Measurements from ENCODE around the gene SLC9A3. TPM values are rescaled to one million over a fixed set of nuclear protein-coding genes. Genes with fewer than 3 reads are reported as not detected.

The SLC9A3 gene
- total RNA-seq, 1 experiment from 2014 or later, result 1.9 TPM

DNA sequence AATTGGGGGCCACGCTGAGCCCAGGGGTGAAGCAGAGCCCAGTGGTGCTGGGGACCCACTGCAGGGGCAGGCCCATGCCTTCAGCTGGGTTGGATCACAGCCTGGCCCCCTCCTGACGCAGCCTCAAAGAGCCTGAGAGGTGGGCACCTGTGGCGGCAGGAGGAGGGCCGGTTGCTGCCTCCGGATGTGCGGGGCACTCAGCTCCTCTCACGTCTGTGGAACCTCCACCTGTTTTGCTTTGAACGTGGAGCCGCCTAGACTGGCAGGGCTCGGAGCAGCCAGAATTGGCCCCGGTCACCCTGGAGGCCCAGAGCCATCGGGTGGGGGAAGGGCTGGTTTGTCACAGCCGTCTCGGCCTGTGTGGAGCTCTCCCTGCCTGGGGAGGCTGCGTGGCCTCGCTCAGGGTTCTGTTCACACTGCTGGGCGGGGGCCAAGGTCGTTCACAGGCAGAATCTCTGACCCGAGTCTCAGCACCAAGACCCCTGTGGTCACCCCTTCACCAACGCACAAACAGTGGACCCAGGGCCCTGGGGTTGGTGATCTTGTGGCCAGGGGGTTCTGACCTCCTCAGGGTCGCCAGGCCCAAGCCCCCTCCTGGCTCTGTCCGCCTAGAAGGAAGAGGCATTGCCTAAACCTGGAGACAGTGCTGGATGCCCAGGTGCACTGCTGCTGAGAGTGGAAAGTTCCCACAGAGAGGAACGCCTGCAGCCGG lies 9.2 kb upstream of the SLC9A3 start:
- intact Hi-C loops (cut with micrococcal nuclease; ENCODE audit: unreplicated experiment), result no loop called here
- Histone ChIP-seq H3K4me3 (ENCODE audit: low read depth, low read length, poor library complexity, severe bottlenecking) (no peak overlapping the region), H3K9me3 (ENCODE audit: low read depth, low read length, poor library complexity, severe bottlenecking) (no peaks in the 10 kb centered on the region), H3K4me1 (ENCODE audit: insufficient read depth, low read length, poor library complexity, severe bottlenecking) (no peaks in the 10 kb centered on the region), H3K27me3 (replicated peaks; ENCODE audit: insufficient read depth, low read depth, low read length, poor library complexity) (peaks cover 50% of the 10 kb centered on the region), H3K27ac (ENCODE audit: low read depth, low read length, poor library complexity, severe bottlenecking) (no peak overlapping the region), H3K36me3 (ENCODE audit: insufficient read depth, low read length, poor library complexity, severe bottlenecking) (no peaks in the 10 kb centered on the region)
- DNase-seq (ENCODE audit: low spot score), result no peak
- POLR2A ChIA-PET (ENCODE audit: low non-redundant PET), result no interaction called here
- CTCF ChIA-PET, result no interaction called here
- no TSS peak for BruUV-seq (replicated peaks)
- TF ChIP-seq EZH2 (IDR thresholded peaks at IDR 0.05; ENCODE audit: borderline replicate concordance, low read depth, low read length, poor library complexity, severe bottlenecking), result no peak
- TF ChIP-seq, protein P1, sequence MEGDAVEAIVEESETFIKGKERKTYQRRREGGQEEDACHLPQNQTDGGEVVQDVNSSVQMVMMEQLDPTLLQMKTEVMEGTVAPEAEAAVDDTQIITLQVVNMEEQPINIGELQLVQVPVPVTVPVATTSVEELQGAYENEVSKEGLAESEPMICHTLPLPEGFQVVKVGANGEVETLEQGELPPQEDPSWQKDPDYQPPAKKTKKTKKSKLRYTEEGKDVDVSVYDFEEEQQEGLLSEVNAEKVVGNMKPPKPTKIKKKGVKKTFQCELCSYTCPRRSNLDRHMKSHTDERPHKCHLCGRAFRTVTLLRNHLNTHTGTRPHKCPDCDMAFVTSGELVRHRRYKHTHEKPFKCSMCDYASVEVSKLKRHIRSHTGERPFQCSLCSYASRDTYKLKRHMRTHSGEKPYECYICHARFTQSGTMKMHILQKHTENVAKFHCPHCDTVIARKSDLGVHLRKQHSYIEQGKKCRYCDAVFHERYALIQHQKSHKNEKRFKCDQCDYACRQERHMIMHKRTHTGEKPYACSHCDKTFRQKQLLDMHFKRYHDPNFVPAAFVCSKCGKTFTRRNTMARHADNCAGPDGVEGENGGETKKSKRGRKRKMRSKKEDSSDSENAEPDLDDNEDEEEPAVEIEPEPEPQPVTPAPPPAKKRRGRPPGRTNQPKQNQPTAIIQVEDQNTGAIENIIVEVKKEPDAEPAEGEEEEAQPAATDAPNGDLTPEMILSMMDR (conservative IDR thresholded peaks at IDR 0.05; ENCODE audit: low read depth, low read length), result no peak

DNA sequence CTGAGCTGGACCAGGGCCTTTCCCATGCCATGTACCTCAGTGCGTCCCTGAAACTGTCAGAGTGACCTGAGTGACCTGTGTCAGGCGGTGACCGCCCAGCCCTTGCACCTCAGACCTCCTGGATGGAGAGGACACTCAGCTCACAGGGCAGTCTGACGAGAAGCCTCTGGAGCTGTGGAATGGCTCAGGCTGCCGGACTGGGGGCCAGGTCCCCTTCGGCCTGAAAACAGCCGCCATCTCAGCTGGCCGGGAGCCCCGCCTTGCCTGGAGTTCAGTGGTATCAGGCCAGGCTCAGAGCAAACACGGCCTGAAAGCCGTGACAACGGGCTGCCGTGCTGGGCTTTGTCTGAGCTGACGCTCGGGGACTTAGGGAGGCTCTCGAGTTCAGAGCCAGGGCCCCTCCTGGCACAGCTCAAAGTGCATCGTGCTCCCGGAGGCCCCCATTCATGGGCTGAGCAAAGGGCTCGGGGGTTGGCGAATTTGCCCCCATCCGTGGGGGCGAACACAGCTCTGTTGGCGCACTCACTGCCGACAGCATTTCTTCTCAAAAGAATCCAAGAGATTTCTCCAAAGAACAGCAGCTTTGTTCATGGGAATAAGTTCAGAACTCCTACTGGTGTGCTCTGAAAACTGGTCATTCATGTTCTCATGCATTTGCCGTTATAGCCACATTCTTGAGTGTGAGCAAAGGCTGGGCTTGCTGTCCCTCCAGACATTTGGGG lies 8.4 kb upstream of the SLC9A3 start:
- Histone ChIP-seq H3K27ac (ENCODE audit: low read depth, low read length, poor library complexity, severe bottlenecking) (no peak overlapping the region), H3K9me3 (ENCODE audit: low read depth, low read length, poor library complexity, severe bottlenecking) (no peaks in the 10 kb centered on the region), H3K4me3 (ENCODE audit: low read depth, low read length, poor library complexity, severe bottlenecking) (no peak overlapping the region), H3K36me3 (ENCODE audit: insufficient read depth, low read length, poor library complexity, severe bottlenecking) (no peaks in the 10 kb centered on the region), H3K4me1 (ENCODE audit: insufficient read depth, low read length, poor library complexity, severe bottlenecking) (no peaks in the 10 kb centered on the region), H3K27me3 (replicated peaks; ENCODE audit: insufficient read depth, low read depth, low read length, poor library complexity) (peaks cover 53% of the 10 kb centered on the region)
- no peak for DNase-seq (ENCODE audit: low spot score)
- ChIA-PET CTCF (no interaction called here), POLR2A (ENCODE audit: low non-redundant PET) (no interaction called here)
- BruUV-seq (replicated peaks), result no TSS peak
- intact Hi-C loops (cut with micrococcal nuclease; ENCODE audit: unreplicated experiment), result no loop called here
- TF ChIP-seq, protein P1 (conservative IDR thresholded peaks at IDR 0.05; ENCODE audit: low read depth, low read length), result no peak
- no peak for TF ChIP-seq EZH2 (IDR thresholded peaks at IDR 0.05; ENCODE audit: borderline replicate concordance, low read depth, low read length, poor library complexity, severe bottlenecking)

DNA sequence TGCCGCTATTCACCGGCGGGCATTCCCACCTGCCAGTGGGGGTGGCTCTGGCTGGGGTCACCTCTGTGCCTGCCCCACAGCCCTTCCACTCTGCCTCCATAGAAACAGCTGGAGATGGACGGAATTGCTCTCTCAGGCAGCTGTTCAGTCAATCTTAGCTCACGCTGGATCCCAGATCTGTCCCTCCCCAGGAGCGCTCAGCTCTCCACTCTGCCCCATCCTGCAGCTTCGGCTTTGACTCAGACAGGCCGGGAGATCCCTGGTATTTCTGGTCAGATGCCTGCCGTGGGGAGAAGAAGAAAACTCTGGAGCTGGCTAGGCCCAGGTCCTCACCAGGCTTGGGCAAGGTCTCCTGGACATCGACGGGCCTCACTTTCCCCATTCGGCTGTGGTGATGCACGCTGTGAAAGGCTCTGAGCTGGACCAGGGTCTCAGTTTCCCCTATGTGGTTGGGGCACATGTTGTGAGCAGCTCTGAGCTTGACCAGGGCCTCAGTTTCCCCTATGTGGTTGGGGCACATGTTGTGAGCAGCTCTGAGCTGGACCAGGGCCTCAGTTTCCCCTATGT lies 7.6 kb upstream of the SLC9A3 start:
- Histone ChIP-seq H3K4me3 (ENCODE audit: low read depth, low read length, poor library complexity, severe bottlenecking) (no peak overlapping the region), H3K9me3 (ENCODE audit: low read depth, low read length, poor library complexity, severe bottlenecking) (no peaks in the 10 kb centered on the region), H3K36me3 (ENCODE audit: insufficient read depth, low read length, poor library complexity, severe bottlenecking) (no peaks in the 10 kb centered on the region), H3K27me3 (replicated peaks; ENCODE audit: insufficient read depth, low read depth, low read length, poor library complexity) (peaks cover 61% of the 10 kb centered on the region), H3K27ac (ENCODE audit: low read depth, low read length, poor library complexity, severe bottlenecking) (no peak overlapping the region), H3K4me1 (ENCODE audit: insufficient read depth, low read length, poor library complexity, severe bottlenecking) (no peaks in the 10 kb centered on the region)
- BruUV-seq (replicated peaks), result no TSS peak
- TF ChIP-seq, protein P1 (conservative IDR thresholded peaks at IDR 0.05; ENCODE audit: low read depth, low read length), result no peak
- TF ChIP-seq EZH2 (IDR thresholded peaks at IDR 0.05; ENCODE audit: borderline replicate concordance, low read depth, low read length, poor library complexity, severe bottlenecking), result no peak
- CTCF ChIA-PET, result no interaction called here
- intact Hi-C loops (cut with micrococcal nuclease; ENCODE audit: unreplicated experiment), result no loop called here
- no peak for DNase-seq (ENCODE audit: low spot score)
- POLR2A ChIA-PET (ENCODE audit: low non-redundant PET), result no interaction called here

Measured in A673 (cell line).